Esophagus mucosa (tissue), 1 donor: ENCODE results near the gene TP53TG3. TPM values are rescaled to one million over a fixed set of nuclear protein-coding genes. Genes with fewer than 3 reads are reported as not detected.
"Not testable (repeated sequence)": the region's sequence is repeated elsewhere in the genome, so short reads cannot be mapped to it uniquely, and the experiment has no call there.

Experiments
- ATAC-seq: fragments of 200-7000 bp; cut with Tn5 transposase; one replicate; pipeline ENCODE4 v1.9.1; 2020
- total RNA-seq: library from RNA; stranded (reverse); gene quantifications from one replicate; pipeline ENCODE4 v1.2.4, GENCODE V29; 2023
- donor health status: DM: yes; HTN: yes; CAD: no.

TP53TG3 gene
- not detected for total RNA-seq

GRCh38 chr16:32676065-32676464 lies at the start of gene TP53TG3:
Gene TP53TG3, minus strand, starts transcription at chr16:32676165. Its CDS starts 68 bp downstream, at chr16:32676097.
- ATAC-seq: not testable (repeated sequence)

- not testable (repeated sequence) for ATAC-seq
Observed at GRCh38 chr16:32650876-32651275, 25.1 kb downstream of the TP53TG3 start.

- ATAC-seq: not testable (repeated sequence)
Observed at GRCh38 chr16:32647562-32647961, 28.4 kb downstream of the TP53TG3 start.

- ATAC-seq: not testable (repeated sequence)
Observed at GRCh38 chr16:32646780-32647179, 29.2 kb downstream of the TP53TG3 start.

GRCh38 chr16:32646177-32646576 lies 29.8 kb downstream of the TP53TG3 start:
- not testable (repeated sequence) for ATAC-seq

GRCh38 chr16:32645278-32645908 lies 30.6 kb downstream of the TP53TG3 start:
- not testable (repeated sequence) for ATAC-seq

- ATAC-seq: not testable (repeated sequence)
Observed at GRCh38 chr16:32644715-32645114, 31.2 kb downstream of the TP53TG3 start.

- ATAC-seq: not testable (repeated sequence)
Observed at GRCh38 chr16:32637614-32638013, 38.4 kb downstream of the TP53TG3 start.

GRCh38 chr16:32632096-32632495 lies 43.9 kb downstream of the TP53TG3 start:
- not testable (repeated sequence) for ATAC-seq
